BJ (cell line): ENCODE results near the gene DLX4. TPM values are rescaled to one million over a fixed set of nuclear protein-coding genes. Genes with fewer than 3 reads are reported as not detected.

Experiments used
- CTCF ChIA-PET: fragments of 350-600 bp; formaldehyde crosslinking; extraction: SDS; loops from one replicate; lab custom pipeline; 2021; ENCODE audit warnings: antibody characterized with exemption, inconsistent platforms; lab: Yijun Ruan, JAX
- POLR2A ChIA-PET: fragments of 300-600 bp; sonication (Branson Sonifier 250); formaldehyde crosslinking; extraction: SDS; loops from one replicate; lab custom pipeline; 2021; ENCODE audit warnings: antibody characterized with exemption; lab: Charles Lee
- DNase-seq: peaks from one replicate; pipeline ENCODE4 v3.0.0-alpha.2; 2011; ENCODE audit warnings: low read depth
- H3K27me3 ChIP-seq: 2 replicates; pipeline ENCODE4 v1.6.0; 2011; ENCODE audit warnings: low read length; ENCODE audit not compliant: control insufficient read depth, insufficient read depth
- H3K36me3 ChIP-seq: 2 replicates; pipeline ENCODE4 v1.5.1; 2011; ENCODE audit warnings: low read length; ENCODE audit not compliant: control insufficient read depth, insufficient read depth
- H3K4me3 ChIP-seq: 2 replicates; pipeline ENCODE4 v1.5.1; 2011; ENCODE audit warnings: low read depth, mild to moderate bottlenecking, control low read depth, low read length
- polyA plus RNA-seq: library from polyadenylated mRNA; depleted of rRNA; stranded (reverse); fragments of >200 nt; gene quantifications from 2 replicates; pipeline ENCODE4 v1.2.3, GENCODE V29; 2011
- TF ChIP-seq, protein P1 (sequence below): IDR thresholded peaks from 2 replicates; pipeline ENCODE4 v1.5.1; 2011; ENCODE audit warnings: low read depth, mild to moderate bottlenecking, control low read depth, inconsistent platforms, low read length, moderate library complexity; ENCODE audit not compliant: insufficient read depth

DLX4 gene
- polyA plus RNA-seq, 1 experiment: 0.29 TPM

DNA sequence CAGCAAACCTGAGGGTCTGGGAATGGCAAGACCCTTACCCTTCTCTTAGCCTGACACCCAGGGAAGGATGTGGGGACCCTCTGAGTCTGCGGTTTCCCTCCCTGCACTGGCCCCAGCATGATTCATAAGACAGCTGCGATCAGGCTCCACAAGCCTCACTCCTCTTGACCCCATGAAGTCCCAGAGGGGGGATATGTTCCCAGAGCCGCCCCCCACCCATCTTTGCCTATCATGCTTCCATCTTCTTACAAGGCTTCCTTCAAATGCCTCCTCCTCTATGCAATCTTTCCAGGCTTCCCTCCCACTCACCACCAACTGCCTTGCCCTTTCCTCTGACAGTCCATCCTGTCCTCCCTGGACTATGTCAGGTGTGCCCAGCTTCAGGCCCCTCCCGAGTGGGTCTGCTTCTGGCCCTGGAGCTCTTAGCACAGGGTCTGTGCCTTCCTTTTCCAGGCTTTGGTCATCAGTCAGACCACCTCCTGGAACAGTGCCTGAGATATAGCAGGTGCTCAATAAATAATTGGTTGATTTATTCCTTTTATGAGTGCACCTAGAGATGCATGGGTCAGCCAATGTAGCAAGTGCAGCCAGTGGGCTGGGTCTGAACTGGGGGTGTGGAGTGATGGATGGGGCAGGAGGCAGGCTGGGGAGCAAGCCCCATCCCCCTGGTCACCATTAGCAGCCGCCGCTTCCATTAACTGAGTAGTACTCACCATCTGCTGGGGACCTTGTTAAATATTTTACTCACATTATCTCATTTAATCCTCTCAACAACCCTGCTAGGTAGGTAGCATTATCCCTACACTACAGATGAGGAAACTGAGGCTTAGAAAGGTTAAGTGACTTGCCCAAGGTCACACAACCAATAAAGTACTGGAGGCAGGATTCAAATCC is 17.7 kb downstream of the DLX4 start:
- DNase-seq: no peak
- Histone ChIP-seq H3K27me3 (peaks cover 15% of the 10 kb centered on the region), H3K36me3 (no peaks in the 10 kb centered on the region), H3K4me3 (no peak overlapping the region)
- POLR2A ChIA-PET: no interaction called here
- CTCF ChIA-PET: interaction anchor here (2.1 to 7.7 kb wide), 3 partner anchors 10 to 106 kb away, joined by 9 to 71 read pairs (median 9); partner anchors contain the start of gene DLX3
- TF ChIP-seq, protein P1, sequence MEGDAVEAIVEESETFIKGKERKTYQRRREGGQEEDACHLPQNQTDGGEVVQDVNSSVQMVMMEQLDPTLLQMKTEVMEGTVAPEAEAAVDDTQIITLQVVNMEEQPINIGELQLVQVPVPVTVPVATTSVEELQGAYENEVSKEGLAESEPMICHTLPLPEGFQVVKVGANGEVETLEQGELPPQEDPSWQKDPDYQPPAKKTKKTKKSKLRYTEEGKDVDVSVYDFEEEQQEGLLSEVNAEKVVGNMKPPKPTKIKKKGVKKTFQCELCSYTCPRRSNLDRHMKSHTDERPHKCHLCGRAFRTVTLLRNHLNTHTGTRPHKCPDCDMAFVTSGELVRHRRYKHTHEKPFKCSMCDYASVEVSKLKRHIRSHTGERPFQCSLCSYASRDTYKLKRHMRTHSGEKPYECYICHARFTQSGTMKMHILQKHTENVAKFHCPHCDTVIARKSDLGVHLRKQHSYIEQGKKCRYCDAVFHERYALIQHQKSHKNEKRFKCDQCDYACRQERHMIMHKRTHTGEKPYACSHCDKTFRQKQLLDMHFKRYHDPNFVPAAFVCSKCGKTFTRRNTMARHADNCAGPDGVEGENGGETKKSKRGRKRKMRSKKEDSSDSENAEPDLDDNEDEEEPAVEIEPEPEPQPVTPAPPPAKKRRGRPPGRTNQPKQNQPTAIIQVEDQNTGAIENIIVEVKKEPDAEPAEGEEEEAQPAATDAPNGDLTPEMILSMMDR: no peak

DNA sequence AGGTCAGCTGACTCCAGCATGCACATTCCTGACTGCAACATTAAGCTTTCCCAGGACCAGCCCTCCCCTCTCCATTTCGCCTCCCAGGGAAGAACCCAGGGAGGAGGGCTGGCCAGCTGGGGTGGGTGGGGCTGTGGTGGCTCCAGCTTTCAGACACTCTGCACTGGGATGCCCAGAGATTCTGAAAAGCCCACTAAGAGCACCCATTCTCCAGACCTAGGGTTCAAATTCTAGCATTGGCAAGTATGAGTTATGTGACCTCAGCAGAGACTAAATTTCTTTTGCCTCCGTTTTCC is 18.2 kb downstream of the DLX4 start:
- H3K4me3 ChIP-seq: no peak overlapping the region
- peaks cover 17% of the 10 kb centered on the region for H3K27me3 ChIP-seq
- no peaks in the 10 kb centered on the region for H3K36me3 ChIP-seq
- TF ChIP-seq, protein P1: no peak
- DNase-seq: no peak
- POLR2A ChIA-PET: no interaction called here
- CTCF ChIA-PET: interaction anchor here (2.0 to 7.7 kb wide), 2 partner anchors 10 to 35 kb away, joined by 11 to 71 read pairs; partner anchors contain the start of gene DLX3

GRCh38 chr17:49987681-49988441 is 18.9 kb downstream of the DLX4 start:
- H3K36me3 ChIP-seq: no peaks in the 10 kb centered on the region
- ChIA-PET POLR2A (no interaction called here), CTCF (interaction anchor here (1.4 to 7.7 kb wide), 4 partner anchors 9 to 136 kb away, joined by 3 to 71 read pairs (median 10); partner anchors contain the start of gene DLX3)
- TF ChIP-seq, protein P1: no peak
- DNase-seq: no peak
- H3K4me3 ChIP-seq: no peak overlapping the region
- H3K27me3 ChIP-seq: peaks cover 18% of the 10 kb centered on the region

DNA sequence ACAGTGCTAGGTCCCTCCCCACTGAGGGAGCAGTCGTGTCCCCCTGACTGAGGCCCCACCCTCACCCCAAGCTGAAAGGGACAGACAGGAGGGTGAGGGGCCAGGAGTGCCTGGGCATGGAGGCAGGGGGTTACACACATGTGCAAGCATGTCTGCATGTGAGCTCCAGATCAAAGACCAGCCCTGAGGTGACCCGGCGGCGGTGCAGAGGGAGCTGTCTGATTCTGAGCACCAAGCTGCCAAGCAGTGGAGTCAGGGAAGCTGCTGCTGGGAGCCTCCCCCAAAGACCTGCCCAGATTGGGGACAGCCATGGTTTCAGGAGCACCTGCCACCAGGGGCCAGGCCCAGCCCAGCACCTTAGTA is 20.5 kb downstream of the DLX4 start:
- Histone ChIP-seq H3K4me3 (no peak overlapping the region), H3K36me3 (no peaks in the 10 kb centered on the region), H3K27me3 (peaks cover 24% of the 10 kb centered on the region)
- TF ChIP-seq, protein P1: no peak
- CTCF ChIA-PET: interaction anchor here (0.8 to 7.7 kb wide), 8 partner anchors 8 to 422 kb away, joined by 3 to 71 read pairs (median 5); partner anchors contain the start of gene DLX3
- POLR2A ChIA-PET: interaction anchor here (0.6 kb wide), 1 partner anchor 281 kb away, joined by 4 read pairs; the partner anchor contains the start of gene SLC35B1
- no peak for DNase-seq

DNA sequence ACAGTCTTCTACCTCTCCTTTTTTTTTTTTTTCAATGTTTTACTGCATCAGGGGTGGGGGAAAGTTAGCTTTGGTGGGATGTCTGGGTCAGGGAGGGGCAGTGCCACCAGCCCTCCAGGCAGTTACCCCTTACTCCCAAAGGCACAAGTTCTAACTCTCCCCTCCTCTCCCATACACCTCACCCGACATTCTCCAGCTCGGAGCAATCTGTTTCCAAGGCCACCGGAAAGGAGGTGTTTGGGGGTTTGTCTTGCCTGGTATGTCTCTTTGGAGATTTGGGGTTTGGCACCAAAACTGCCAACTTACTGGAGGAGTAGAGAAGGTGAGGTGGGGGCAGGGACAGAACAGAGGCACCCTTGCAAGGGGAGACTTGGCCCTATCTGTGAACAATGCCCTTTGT is 21.3 kb downstream of the DLX4 start:
- no peaks in the 10 kb centered on the region for H3K36me3 ChIP-seq
- TF ChIP-seq, protein P1: no peak
- ChIA-PET CTCF (interaction anchor here (0.6 to 7.7 kb wide), 7 partner anchors 7 to 423 kb away, joined by 3 to 71 read pairs (median 7); partner anchors contain the start of gene DLX3), POLR2A (interaction anchor here (0.6 kb wide), 1 partner anchor 125 kb away, joined by 8 read pairs; no protein-coding TSS in a partner anchor)
- no peak for DNase-seq
- no peak overlapping the region for H3K4me3 ChIP-seq
- H3K27me3 ChIP-seq: peaks cover 32% of the 10 kb centered on the region
